HG03432 (cell line): ENCODE data around the gene H1-8.
A peak's percentile ranks its signal among the peaks of the same experiment; 100 is the strongest.

ENCODE experiments used
- ATAC-seq: cut with Tn5 transposase; IDR thresholded peaks from one replicate; pipeline ENCODE4 v1.9.1; 2021; ENCODE audit warnings: mild to moderate bottlenecking, moderate library complexity; ENCODE audit not compliant: unreplicated experiment

H1-8 gene

DNA sequence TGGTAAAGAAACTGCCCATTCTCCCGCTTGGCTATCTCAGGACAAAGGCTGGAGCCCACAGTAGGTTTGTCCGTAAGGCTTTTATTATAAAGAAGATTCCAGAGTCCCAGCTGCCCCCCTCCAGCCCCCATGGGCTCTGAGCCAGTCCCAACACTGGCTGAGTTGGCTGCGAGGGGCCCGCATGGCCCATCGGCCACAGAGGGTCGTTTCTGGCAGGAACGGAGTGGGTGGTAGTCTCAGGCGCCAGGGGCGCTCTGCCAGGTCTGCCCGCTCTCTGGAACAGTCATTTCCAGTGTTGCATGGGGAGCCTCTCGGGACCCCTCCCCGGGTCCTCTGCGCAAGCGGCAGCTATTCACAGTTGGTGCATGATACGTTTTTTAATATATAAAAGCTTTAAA lies 12.2 kb downstream of the H1-8 start:
- no peak for ATAC-seq

DNA sequence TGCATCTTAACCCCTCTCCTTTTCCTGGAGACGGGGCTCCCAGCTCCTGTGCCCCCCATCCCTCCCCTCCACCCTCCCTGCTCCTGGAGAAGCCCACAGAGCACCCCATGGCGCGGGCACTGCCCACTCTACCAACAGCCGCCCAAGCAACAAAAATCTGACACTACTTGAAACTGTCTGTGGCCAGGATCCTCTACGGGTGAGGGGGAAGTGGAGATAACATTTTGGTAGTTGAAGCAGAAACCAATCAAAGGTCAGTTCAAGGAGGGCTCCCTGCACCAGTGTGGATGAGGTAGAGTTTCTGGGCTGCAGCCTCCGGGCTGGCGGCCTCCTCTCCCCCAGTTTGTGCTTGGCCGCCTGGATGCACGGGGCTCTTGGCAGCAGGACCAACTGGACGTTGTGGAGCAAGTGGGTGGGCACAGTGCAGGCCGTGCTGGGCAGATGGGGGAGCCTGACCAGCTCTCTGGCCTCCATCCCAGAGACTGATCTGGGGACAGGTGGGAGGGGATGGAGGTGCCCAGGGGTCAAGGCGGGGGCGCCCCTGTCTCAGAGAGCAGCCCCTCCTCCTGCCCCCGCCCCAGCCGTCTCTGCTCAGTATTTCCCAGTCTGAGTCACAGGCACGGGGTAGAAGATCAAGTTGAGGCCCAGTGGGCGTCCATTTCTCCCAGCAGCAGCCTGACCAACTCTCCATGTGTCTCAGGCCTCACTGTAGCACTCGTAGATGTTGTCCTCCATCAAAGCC lies 12.8 kb downstream of the H1-8 start:
- no peak for ATAC-seq

DNA sequence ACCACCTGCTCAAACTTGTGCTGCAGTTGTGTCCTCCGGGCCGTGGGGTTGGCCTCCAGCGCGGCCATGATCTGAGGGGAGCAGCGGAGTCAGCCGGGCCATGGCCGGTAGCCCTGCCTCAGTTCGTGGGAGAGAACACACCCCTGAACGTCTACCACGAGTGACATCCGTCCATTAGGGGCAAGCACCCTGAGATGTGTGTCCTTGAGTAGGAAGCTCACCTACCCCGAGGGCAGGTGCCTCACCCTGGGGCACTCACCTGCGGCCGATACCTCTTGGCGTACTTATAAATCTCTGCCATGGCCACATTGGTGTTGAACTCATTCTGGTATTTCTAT lies 13.4 kb downstream of the H1-8 start:
- ATAC-seq, result no peak

DNA sequence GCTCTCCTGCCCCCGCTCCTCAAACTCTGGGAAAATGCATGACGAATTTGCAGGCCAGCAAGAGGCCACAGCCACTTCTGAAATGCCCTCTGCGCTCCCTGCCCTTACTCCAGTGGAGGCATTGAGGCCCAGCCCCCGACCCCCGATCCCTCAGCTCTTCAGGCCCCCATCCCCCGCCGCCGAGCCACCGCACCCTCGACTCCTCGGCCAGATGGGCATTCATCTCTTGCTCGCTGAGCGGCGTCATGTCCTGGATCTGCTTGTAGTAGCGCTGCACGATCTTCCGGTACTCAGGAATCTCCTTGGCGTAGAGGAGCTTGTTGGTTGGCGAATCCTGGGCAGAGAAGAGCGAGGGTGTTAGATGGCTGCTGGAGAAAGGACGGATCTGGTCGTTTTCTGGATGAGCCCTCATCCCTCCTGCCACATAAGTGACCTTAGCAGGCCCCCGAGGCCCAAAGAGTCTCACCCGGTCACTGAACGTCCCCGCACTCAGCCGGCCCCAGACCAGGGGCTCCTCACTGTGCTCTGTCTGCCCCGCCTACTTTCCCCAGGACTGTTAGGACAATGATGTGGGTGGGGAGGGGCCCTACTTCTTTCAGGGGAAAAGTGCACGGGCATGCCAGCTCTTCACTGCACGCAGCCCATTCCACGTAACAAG lies 14.0 kb downstream of the H1-8 start:
- no peak for ATAC-seq

DNA sequence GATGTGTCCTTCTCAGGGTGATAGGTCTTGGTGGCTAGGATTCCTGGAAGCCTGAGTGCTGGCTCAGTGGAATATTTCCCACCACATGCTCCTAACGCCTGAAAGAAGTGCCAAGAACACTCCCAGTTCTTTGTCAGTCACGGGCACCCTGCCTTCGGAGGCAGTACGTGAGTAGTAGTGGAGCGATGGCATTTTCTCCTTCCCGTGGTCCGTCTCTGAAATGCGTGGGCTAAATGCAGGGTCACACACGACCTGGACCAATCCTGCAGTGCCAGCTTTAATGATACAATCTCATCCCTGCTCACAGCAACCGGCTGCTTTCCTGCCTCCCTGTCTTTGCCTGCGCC lies 14.5 kb downstream of the H1-8 start:
- ATAC-seq, result no peak

DNA sequence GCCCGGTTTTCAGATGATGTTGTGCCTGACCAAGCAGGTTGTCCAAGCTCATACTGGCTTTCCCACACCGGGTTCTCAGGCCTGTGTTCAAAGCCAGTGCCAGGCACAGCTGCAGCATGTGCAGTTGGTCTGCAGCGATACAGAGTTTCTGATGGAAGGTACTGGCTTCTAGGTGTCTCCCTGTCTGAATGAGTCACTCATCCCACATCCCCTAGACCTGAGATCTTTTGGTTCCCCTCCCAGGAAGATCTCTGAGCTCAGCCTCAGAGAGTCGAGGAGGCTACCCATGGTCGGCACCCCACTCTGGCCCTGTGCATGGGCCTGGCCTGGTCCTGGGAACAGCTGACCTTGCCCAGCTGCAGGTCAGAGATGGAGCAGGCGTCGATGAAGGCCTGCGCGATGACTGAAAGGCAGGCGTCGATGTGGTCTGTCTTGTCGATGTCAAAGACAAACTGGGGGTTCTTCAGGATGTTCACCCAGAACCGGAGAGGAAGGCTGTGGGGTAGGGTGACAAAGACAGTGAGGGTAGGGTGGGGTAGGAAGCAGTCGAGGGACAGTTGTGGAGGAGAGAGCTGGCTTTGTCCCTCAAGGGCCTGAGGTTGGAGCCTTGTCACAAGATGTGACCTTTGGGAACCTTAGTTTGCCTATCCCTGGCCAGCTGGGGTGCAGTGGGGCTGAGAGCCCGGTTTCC lies 15.3 kb downstream of the H1-8 start:
- ATAC-seq, result no peak

DNA sequence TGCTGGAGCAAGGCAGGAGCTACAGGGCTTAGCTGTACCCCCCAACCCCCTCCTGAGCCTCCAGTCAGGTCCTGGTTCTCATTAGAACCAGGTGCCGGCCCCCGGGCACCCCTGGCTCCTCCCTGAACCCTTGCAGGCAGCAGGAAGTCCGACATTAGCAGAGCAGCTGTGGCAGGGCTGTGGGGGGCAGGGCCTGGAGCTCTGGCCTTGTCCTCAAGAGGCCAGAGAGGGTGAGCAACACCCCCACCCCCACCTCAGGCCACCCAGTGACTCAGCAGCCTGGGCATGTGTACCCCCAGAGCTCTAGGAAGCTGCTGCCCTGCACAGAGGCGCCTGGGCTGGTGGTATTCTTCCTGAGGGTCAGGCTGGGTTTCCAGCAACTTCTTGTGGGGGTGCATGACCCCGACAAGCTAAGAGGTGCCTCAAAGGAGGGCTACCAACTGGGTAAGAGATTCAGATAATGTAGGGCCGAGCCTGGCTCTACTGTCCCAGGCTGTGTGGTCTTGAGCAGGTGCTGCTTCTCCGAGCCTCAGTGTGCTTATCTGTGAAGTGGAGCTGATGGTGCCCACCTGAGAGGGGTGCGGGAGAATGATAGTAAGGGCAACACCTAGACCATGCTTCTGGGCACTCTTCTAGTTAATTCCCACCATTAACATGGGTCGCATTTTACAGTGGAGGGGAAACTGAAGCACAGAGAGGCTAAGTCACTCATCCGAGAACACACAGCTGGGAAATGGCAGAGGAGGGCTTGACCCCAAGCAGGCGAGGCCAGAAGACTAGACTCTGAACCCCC lies 16.0 kb downstream of the H1-8 start:
- peak; percentile 47 for ATAC-seq

DNA sequence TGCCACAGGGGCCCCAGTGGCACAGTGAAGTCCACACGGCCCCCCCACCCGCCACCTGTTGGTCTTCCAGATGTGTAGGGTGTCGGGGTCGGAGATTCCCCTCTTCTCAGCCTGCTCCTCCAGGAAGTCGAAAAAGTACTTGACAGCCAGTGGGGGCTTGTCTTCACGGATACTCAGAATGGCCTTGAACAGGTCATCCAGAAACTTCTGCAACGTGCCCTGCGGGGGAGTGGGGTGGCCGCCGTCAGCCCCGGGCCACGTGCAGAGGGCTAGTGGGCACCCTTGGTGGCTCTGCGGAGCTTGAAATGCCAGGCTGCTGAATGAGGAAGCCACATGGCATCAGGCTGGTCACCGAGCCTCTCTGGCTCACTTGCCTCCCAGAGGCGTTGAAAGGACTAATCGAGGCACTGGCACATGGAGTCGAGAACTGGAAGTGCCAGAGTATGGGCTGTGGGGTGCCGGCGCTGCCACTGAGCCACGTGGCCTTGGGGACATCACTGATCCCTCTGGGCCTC lies 16.6 kb downstream of the H1-8 start:
- ATAC-seq, result no peak

DNA sequence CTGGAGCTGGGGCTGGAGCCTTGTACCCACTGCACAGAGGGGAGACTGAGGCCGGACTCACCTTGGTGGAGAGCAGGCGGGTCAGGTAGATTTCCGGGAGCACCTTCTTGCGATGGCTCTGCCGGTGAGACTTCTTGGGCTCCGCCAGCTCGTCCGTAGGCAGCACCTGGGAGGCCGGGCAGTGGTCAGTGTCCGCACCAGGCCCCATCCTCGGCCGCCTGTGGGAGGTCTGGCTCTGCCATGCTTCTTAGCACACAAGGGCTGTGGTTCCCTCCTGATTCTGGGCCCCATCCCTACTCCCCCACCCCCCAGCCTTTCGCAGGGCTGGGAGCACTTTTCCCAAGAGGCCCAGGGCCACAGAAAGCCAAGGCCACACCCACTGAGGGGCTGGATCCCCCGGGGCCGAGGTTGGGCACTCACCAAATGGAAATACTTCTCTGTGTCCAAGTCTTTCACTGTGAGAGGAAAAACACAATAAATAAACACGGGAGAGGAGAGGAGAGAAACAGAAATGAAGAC lies 17.4 kb downstream of the H1-8 start:
- ATAC-seq, result no peak

DNA sequence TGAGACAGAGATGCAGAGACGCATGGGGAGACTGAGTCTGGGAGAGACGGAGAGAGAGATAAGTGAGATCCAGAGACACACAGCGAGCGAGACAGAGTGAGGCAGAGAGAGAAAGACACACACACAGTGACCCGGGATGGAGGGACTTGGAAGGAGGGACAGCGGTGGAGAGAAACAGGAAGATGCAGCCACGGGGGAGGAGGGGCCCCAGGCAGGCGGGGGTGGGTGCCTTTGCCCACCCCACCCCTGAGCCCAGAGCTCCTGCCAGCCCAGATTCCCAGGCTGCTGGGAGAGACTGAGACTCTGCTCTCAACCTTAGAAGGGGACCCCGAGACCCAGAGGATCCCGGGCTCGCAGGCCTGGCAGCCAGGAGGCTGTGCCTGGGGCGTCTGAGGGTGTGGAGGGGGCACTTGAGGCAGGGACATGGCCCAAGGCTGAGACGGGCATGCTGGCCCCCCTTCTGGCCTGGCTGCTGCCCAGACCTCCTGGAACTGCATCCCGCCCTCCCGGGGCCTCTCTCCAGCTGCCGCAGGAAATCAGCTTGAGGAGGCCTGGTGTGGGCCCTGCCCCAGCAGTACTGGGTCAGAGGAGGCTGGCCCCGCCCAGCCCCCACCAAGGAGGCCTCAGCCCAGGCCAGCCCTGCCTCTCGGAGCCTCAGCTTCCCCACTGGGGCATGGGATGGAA lies 18.1 kb downstream of the H1-8 start:
- no peak for ATAC-seq

DNA sequence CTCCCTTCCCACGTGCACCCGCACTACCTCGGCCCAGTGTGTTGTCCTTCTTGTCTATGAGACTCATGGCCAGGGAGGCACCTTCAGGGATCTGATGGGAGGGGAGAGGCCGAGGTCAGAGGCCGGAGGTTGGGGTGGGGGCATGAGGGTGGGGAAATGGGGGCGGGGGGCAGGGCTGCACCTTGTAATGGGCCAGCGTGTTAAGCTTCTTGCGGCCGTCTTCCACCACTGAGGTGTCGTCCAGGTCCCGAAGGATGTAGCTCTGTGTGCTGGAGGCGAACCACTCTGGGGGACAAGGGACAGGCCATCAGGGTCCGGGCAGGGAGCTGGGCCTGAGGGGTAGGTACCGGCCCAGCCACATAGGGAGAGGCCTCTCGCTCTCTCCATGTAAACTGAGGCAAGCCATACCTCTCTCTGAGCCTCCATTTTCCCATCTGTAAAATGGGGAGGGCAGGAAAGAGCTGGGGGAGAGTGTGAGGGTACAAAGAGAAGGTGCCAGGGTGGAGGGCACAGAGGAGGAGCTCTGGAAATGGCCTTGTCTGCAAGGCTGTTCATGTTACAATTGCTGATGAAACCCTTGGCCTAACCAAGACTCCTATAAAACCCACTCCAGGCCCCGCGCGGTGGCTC lies 18.8 kb downstream of the H1-8 start:
- no peak for ATAC-seq

DNA sequence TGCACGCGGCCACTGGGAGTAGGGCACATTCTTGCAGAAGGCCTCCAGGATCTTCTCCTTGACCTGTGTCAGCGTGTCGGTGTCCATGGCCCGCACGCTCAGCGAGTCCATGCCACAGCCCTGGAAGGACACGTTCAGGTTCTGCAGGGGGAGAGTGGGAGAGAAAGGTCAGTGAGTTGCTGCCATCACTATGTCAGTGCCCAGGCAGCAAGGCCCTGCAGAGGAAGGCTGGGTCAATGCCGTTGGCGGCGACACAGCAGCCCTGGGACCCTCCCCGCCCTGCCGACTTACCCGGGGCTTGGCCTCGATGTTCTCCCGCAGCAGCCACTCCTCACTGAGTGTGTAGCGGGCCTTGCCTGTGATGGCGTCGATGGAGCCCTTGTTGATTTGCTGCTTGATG lies 19.8 kb downstream of the H1-8 start:
- no peak for ATAC-seq

DNA sequence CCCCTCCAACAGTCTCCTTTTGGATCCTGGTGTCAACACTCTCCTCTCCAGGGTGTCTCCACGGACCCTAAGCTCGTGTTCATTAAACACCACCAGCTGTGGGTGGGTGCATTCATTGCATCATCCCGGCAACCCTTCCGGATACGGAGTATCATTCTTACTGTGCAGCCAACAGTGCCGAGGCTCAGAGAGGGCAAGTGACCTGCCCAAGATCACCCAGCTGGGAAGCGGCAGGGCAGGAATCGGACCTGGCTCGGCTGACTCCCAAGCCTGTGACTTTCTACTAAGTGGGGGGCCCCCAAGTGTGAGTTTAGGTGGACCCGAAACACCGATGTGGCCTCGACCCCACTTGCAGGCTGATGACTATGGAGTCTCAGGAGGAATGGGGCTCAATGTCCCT lies 20.4 kb downstream of the H1-8 start:
- no peak for ATAC-seq

DNA sequence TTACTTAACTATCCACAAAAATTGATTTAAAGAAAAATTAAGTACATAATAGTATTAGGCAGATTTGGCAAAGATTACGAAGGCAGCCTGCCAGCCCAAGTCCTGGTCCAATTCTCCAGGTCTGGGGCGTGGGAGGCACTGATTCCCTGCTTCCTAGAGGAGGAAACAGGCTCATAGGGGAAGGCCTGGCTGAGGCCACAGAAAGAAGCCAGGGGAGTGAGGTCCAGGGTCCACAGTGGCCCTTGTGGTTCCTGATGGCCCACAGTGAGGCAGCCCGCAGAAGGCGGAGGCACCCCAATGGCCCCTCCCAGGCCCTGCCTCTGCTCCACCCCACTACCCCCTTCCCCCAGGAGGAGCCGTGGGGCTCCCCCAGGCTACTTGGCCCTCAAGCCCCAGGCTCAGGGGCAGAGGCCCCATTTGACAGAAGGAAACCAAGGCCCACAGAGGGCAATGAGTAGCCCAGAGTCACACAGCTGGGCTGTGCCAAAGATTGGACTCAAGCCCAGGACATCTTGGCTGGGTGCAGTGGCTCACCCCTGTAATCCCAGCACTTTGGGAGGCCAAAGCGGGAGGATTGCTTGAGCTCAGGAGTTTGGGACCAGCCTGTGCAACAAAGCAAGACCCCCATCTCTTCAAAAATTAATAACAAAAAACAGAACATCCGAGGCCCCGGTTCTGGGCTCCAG lies 21.0 kb downstream of the H1-8 start:
- no peak for ATAC-seq

DNA sequence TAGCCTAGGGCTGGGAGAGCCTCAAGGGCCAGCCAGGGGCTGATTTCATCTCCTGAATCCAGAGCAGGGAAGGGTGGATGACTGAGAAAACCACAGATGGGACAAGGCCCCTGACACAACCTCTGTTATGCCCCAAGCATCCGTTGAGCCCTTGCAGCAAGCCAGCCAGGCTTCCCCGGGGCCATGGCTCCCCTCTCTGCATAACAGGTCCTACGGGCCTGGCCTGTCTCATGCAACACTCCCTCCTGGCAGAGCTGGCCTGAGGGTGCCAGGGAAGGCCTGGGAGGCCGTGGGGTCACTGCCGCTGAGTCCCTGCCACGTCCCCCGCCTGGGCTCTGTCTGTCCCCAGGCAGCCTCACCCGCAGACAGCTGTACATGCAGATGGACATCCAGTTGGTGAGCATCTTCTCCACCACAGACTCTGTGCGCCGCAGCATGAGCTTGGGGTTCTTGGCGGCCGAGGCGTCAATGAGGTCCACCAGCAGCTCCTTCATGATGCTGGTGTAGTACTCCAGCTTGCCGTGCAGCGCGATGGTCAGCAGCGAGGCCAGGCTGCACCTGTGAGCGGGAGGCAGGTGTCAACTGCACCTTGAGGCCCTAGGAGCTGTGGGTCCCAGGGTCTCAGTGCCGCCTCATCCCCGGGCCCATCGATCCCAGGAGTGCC lies 22.1 kb downstream of the H1-8 start:
- no peak for ATAC-seq

DNA sequence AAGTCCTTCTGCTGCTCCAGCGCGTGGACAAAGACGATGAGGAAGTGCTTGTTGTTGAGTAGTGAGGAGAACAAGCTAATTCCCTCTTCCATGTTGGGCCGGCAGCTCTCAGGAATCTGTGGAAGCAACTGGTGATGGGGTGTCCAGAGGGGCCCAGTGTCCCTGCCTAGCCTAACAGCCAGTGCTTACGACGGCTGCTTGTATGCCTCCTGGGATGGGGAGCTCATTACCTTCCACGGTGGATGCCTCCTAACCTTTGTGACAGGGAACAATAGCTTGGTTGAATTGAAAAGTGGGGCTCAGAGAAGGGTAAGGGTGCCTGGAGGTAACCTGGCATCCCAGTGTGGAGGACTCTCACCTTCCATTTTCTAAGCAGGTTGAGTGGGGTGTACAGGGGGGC lies 22.9 kb downstream of the H1-8 start:
- ATAC-seq, result no peak

DNA sequence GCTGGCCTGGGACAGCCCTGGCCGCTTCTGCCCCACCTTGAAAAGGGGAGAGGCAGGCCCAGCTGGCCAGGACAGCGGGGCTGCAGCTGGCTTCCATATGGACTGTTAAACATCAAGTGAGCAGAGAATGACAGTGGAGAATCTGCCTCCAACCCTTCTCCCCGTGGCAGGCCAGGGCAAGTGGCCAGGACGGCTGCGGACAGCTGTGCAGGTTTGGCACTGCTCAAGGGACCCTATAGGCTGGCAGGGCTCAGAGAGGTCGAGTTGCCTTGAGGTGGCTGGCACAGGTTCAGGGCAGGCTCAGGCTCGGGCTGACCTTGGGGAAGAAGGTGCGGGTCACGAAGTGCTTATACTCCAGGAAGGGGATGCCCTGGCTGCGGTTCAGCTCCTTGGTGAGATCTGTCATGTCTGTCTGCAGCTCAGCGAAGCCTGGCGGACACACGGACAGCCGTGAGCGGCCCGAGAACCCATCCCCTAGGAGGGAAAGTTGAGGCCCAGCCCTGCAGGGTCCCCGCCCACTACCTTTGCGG lies 24.3 kb downstream of the H1-8 start:
- no peak for ATAC-seq

DNA sequence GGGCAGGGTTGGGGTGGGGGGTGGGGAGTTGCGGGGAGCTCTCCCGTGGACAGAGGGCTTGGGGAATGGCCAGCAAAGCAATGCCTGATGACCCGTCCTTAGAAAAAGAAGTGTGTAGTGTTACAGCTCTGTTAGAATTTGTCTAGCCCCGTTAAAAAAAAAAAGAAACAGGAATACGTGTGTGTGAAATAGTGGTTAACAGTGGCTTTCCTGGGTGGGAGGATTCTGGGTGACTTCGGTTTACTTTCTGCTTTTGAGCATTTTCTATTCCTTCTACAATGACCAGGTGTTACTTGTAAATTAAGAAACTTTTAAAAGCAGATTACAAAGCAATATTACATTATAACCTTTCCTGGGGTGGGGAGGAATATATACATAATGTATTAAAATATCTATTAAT lies 25.0 kb downstream of the H1-8 start:
- ATAC-seq, result no peak

DNA sequence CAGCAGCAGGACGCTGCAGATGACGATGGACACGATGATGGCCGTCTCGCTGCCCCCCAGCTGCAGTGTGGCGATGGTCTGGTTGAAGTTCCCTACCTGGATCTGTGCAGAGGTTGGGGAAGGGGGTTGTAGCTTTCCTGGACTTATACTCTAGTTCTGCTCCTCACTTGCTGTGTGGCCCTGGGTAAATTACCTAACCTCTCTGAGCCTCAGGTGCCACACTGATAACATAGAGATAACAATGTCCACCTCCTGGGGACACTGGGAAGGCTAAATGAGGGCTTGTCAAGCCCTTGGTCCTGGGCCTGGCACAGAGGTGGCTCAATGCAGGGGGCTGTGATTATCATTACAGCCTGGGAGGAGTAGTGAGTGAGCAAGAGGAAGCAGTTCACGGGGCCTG lies 26.9 kb downstream of the H1-8 start:
- no peak for ATAC-seq
